ENCODE measurements around the gene MRTFA. TPM values are rescaled to one million over a fixed set of nuclear protein-coding genes. Genes with fewer than 3 reads are reported as not detected.
A peak's percentile ranks its signal among the peaks of the same experiment; 100 is the strongest.
"Not testable (repeated sequence)": the region's sequence is repeated elsewhere in the genome, so short reads cannot be mapped to it uniquely, and the experiment has no call there.

The MRTFA gene
- total RNA-seq, 4 donors from 2014 or later: 36.3 to 98.2 (median 78.1) TPM

GRCh38 chr22:40659166-40659565, 22.6 kb upstream of the MRTFA start:
- no peak for DNase-seq
- H3K27me3 ChIP-seq: no peaks in the 10 kb centered on the region
- no peaks in the 10 kb centered on the region for H3K36me3 ChIP-seq
- H3K4me1 ChIP-seq: peaks cover 0 to 3% (median 0%) of the 10 kb centered on the region in 4 donors
- H3K4me3 ChIP-seq: no peak overlapping the region
- TF ChIP-seq POLR2A (IDR thresholded peaks at IDR 0.05) (no peak), CTCF (IDR thresholded peaks at IDR 0.05) (no peak)
- no peaks in the 10 kb centered on the region for H3K9me3 ChIP-seq
- H3K27ac ChIP-seq: no peak overlapping the region

DNA sequence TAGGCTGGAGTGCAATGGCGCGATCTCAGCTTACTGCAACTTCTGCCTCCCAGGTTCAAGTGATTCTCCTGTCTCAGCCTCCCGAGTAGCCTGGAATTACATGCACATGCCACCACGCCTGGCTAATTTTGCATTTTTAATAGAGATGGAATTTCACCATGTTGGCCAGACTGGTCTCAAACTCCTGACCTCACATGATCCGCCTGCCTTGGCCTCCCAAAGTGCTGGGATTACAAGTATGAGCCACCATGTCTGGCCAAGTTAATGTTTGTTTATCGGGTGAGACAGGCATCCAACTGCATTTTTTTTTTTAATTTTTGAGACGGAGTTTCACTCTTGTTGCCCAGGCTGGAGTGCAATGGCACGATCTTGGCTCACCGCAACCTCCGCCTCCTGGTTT, 20.1 kb upstream of the MRTFA start:
- not testable (repeated sequence) for H3K27me3 ChIP-seq, H3K36me3 ChIP-seq, H3K27ac ChIP-seq, H3K9me3 ChIP-seq, DNase-seq, H3K4me3 ChIP-seq, H3K4me1 ChIP-seq

GRCh38 chr22:40655941-40656340, 19.4 kb upstream of the MRTFA start:
- not testable (repeated sequence) for H3K9me3 ChIP-seq, DNase-seq, H3K4me1 ChIP-seq, H3K4me3 ChIP-seq, H3K27ac ChIP-seq, H3K36me3 ChIP-seq, H3K27me3 ChIP-seq

- no peaks in the 10 kb centered on the region for H3K9me3 ChIP-seq
- no peaks in the 10 kb centered on the region for H3K27me3 ChIP-seq
- no peak for DNase-seq
- peaks cover 0 to 8% (median 0%) of the 10 kb centered on the region in 4 donors for H3K4me1 ChIP-seq
- H3K27ac ChIP-seq: peak overlapping the region in 2 of 4 donors; percentile 50 to 52
- no peak overlapping the region for H3K4me3 ChIP-seq
- no peak for TF ChIP-seq POLR2A (IDR thresholded peaks at IDR 0.05)
- peak in 4 of 6 experiments; percentile 6 to 36 (median 20) for TF ChIP-seq CTCF (IDR thresholded peaks at IDR 0.05)
- no peaks in the 10 kb centered on the region for H3K36me3 ChIP-seq
These were observed 18.1 kb upstream of the MRTFA start for GRCh38 chr22:40654522-40655167.

DNA sequence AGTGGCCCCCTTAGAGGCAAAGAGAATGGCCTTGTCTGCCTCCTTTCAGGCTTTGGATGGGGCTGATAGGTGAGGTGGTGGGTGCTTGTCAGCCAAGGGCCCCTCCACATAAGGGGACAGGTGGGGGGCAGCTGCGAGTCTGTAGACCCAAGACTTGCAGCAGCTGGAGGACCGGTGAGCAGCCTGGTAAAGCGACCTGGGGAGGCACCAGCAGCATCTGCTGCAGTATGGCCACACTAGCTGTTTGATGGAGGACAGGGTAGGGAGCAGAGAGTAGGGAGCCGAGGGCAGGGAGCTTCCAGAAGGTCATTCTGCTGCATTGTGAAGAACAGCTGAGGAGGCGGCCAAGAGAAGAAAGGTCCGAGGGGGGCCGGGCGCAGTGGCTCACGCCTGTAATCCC, 16.8 kb upstream of the MRTFA start:
- Histone ChIP-seq H3K4me1 (peaks cover 0 to 10% (median 0%) of the 10 kb centered on the region in 4 donors), H3K4me3 (no peak overlapping the region), H3K27me3 (no peaks in the 10 kb centered on the region), H3K27ac (no peak overlapping the region), H3K36me3 (no peaks in the 10 kb centered on the region), H3K9me3 (no peaks in the 10 kb centered on the region)
- TF ChIP-seq CTCF (IDR thresholded peaks at IDR 0.05) (no peak), POLR2A (IDR thresholded peaks at IDR 0.05) (no peak)
- DNase-seq: no peak

- H3K27me3 ChIP-seq: no peaks in the 10 kb centered on the region
- TF ChIP-seq CTCF (IDR thresholded peaks at IDR 0.05): peak in 2 of 6 experiments; percentile 10 to 27
- TF ChIP-seq POLR2A (IDR thresholded peaks at IDR 0.05): peak; percentile 71
- no peaks in the 10 kb centered on the region for H3K9me3 ChIP-seq
- H3K4me1 ChIP-seq: peaks cover 0 to 15% (median 0%) of the 10 kb centered on the region in 4 donors
- H3K4me3 ChIP-seq: peak overlapping the region; percentile 48 to 63 (median 60)
- peak overlapping the region; percentile 86 to 98 (median 94) for H3K27ac ChIP-seq
- DNase-seq: peak; percentile 87 to 93 (median 88)
- no peaks in the 10 kb centered on the region for H3K36me3 ChIP-seq
These were observed 15.3 kb upstream of the MRTFA start for GRCh38 chr22:40651563-40652501.
